ENCODE results near the gene MYL12A.

Gene MYL12A

GRCh38 chr18:3217948-3218647, 29.5 kb upstream of the MYL12A start (continued):
- no peak for TF ChIP-seq PATZ1 (CRISPR knock-in tag; IDR thresholded peaks at IDR 0.05; ENCODE audit: borderline replicate concordance)
- TF ChIP-seq ZC3H10 (CRISPR knock-in tag; IDR thresholded peaks at IDR 0.05), result no peak
- no peak for TF ChIP-seq TOX (CRISPR knock-in tag; IDR thresholded peaks at IDR 0.05; ENCODE audit: borderline replicate concordance)
- no peak for TF ChIP-seq SNAI2 (CRISPR knock-in tag; IDR thresholded peaks at IDR 0.05)
- TF ChIP-seq ISL1 (CRISPR knock-in tag; IDR thresholded peaks at IDR 0.05), result no peak
- no peak for TF ChIP-seq ZNF8 (CRISPR knock-in tag; IDR thresholded peaks at IDR 0.05)
- TF ChIP-seq PPARA (CRISPR knock-in tag; IDR thresholded peaks at IDR 0.05; ENCODE audit: borderline replicate concordance), result no peak

GRCh38 chr18:3218819-3219218, 28.8 kb upstream of the MYL12A start:
- ATAC-seq, result no peak
- TF ChIP-seq CSDC2 (CRISPR knock-in tag; IDR thresholded peaks at IDR 0.05) (no peak), ZFP3 (CRISPR knock-in tag; IDR thresholded peaks at IDR 0.05) (no peak), GLIS3 (CRISPR knock-in tag; IDR thresholded peaks at IDR 0.05) (no peak), ARNTL (CRISPR knock-in tag; IDR thresholded peaks at IDR 0.05; ENCODE audit: borderline replicate concordance, low read depth) (no peak), RARB (CRISPR knock-in tag; IDR thresholded peaks at IDR 0.05) (no peak), ZNF70 (CRISPR knock-in tag; IDR thresholded peaks at IDR 0.05) (no peak), ZFP30 (CRISPR knock-in tag; IDR thresholded peaks at IDR 0.05) (no peak), OSR1 (CRISPR knock-in tag; IDR thresholded peaks at IDR 0.05) (no peak), ISL1 (CRISPR knock-in tag; IDR thresholded peaks at IDR 0.05) (no peak), PPARA (CRISPR knock-in tag; IDR thresholded peaks at IDR 0.05; ENCODE audit: borderline replicate concordance) (no peak), CREB5 (CRISPR knock-in tag; IDR thresholded peaks at IDR 0.05; ENCODE audit: low read depth) (no peak)

GRCh38 chr18:3219241-3219630, 28.4 kb upstream of the MYL12A start:
- ATAC-seq, result no peak
- no peak for TF ChIP-seq ZNF8 (CRISPR knock-in tag; IDR thresholded peaks at IDR 0.05)

- ATAC-seq, result no peak
- no peak for TF ChIP-seq ZNF565 (CRISPR knock-in tag; conservative IDR thresholded peaks at IDR 0.05; ENCODE audit: low read depth)
- TF ChIP-seq TSHZ2 (CRISPR knock-in tag; IDR thresholded peaks at IDR 0.05), result no peak
- no peak for TF ChIP-seq ZFP3 (CRISPR knock-in tag; IDR thresholded peaks at IDR 0.05)
- TF ChIP-seq CSDC2 (CRISPR knock-in tag; IDR thresholded peaks at IDR 0.05), result no peak
- TF ChIP-seq ARNTL (CRISPR knock-in tag; IDR thresholded peaks at IDR 0.05; ENCODE audit: borderline replicate concordance, low read depth), result no peak
- TF ChIP-seq POU6F1 (CRISPR knock-in tag; IDR thresholded peaks at IDR 0.05; ENCODE audit: borderline replicate concordance, low read depth), result no peak
- no peak for TF ChIP-seq ZNF70 (CRISPR knock-in tag; IDR thresholded peaks at IDR 0.05)
- no peak for TF ChIP-seq GLIS3 (CRISPR knock-in tag; IDR thresholded peaks at IDR 0.05)
- no peak for TF ChIP-seq PATZ1 (CRISPR knock-in tag; IDR thresholded peaks at IDR 0.05; ENCODE audit: borderline replicate concordance)
- TF ChIP-seq ZFP30 (CRISPR knock-in tag; IDR thresholded peaks at IDR 0.05), result no peak
- TF ChIP-seq RARB (CRISPR knock-in tag; IDR thresholded peaks at IDR 0.05), result no peak
- TF ChIP-seq ZNF8 (CRISPR knock-in tag; IDR thresholded peaks at IDR 0.05), result no peak
- no peak for TF ChIP-seq CSRNP3 (CRISPR knock-in tag; IDR thresholded peaks at IDR 0.05)
- TF ChIP-seq TCF4 (CRISPR knock-in tag; IDR thresholded peaks at IDR 0.05; ENCODE audit: borderline replicate concordance), result no peak
- no peak for TF ChIP-seq TOX (CRISPR knock-in tag; IDR thresholded peaks at IDR 0.05; ENCODE audit: borderline replicate concordance)
- TF ChIP-seq SNAI2 (CRISPR knock-in tag; IDR thresholded peaks at IDR 0.05), result no peak
- TF ChIP-seq OSR1 (CRISPR knock-in tag; IDR thresholded peaks at IDR 0.05), result no peak
- no peak for TF ChIP-seq ESRRG (CRISPR knock-in tag; IDR thresholded peaks at IDR 0.05)
- TF ChIP-seq BACH2 (CRISPR knock-in tag; IDR thresholded peaks at IDR 0.05; ENCODE audit: borderline replicate concordance), result no peak
- no peak for TF ChIP-seq ZC3H10 (CRISPR knock-in tag; IDR thresholded peaks at IDR 0.05)
Observed at GRCh38 chr18:3219631-3220335, 27.8 kb upstream of the MYL12A start, which contains the start of gene MYOM1. TSS of gene MYOM1 (minus strand) at chr18:3219968. CDS start at chr18:3215223, 4,745 bp downstream.
